NT2/D1 (cell line): Measurements from ENCODE around the gene APP.

ENCODE experiments used
- SUZ12 ChIP-seq: IDR thresholded peaks from 2 replicates; pipeline ENCODE4 v1.6.1; 2011; ENCODE audit not compliant: insufficient read length, insufficient read depth; ENCODE audit errors: extremely low read depth
- YY1 ChIP-seq: IDR thresholded peaks from 2 replicates; pipeline ENCODE4 v1.6.1; 2011; ENCODE audit not compliant: insufficient read length, insufficient read depth
- ZNF274 ChIP-seq: IDR thresholded peaks from 2 replicates; pipeline ENCODE4 v1.6.1; 2011; ENCODE audit warnings: mild to moderate bottlenecking, low read depth, low read length

- no peak for TF ChIP-seq YY1
- no peak for TF ChIP-seq ZNF274
- TF ChIP-seq SUZ12, result no peak
Measured at GRCh38 chr21:25936776-25937175, 233.8 kb downstream of the APP start.
